HepG2 (cell line): ENCODE data around the gene DSCAM. TPM values are rescaled to one million over a fixed set of nuclear protein-coding genes. Genes with fewer than 3 reads are reported as not detected.

Experiments
- ATAC-seq: fragments of 200-7000 bp; cut with Tn5 transposase; 3 replicates; pipeline ENCODE4 v1.9.1; 2020; ENCODE audit warnings: mild to moderate bottlenecking, moderate library complexity
- BruUV-seq: library from RNA; stranded (reverse); fragments of 400-500 nt; replicated peaks from 2 replicates; lab custom pipeline; 2021; lab: Mats Ljungman, UMichigan
- CTCF ChIA-PET: fragments of 300-600 bp; formaldehyde crosslinking; extraction: SDS; loops from one replicate; lab custom pipeline; 2021; ENCODE audit warnings: low total read pairs, inconsistent platforms, low intra/inter-chr PET ratio; lab: Yijun Ruan, JAX
- POLR2A ChIA-PET: fragments of 350-600 bp; sonication (Branson Sonifier 250); formaldehyde crosslinking; loops from one replicate; lab custom pipeline; 2020; ENCODE audit warnings: antibody characterized with exemption, inconsistent platforms; lab: Yijun Ruan, JAX
- DNase-seq: peaks from one replicate; pipeline ENCODE4 v3.0.0-alpha.2; 2015; ENCODE audit warnings: low spot score
- FAIRE-seq: peaks from 3 replicates; lab custom pipeline; 2011; peaks lifted over from hg19 to GRCh38; lab: Jason Lieb, UNC
- H2AFZ ChIP-seq: one replicate; pipeline ENCODE4 v1.6.1; 2011; ENCODE audit warnings: low read length, inconsistent platforms
- H3K27ac ChIP-seq: fragments of 300-600 bp; 3 replicates; pipeline ENCODE4 v1.8.0; 2011; ENCODE audit warnings: mixed run types, mild to moderate bottlenecking, mixed read lengths, low read length, inconsistent platforms; ENCODE audit not compliant: insufficient read depth; ENCODE audit errors: extremely low read length
- H3K27me3 ChIP-seq, 2 experiments: fragments of 200-600 bp in 1 of 2; 2 replicates in 1 of 2; 3 replicates in 1 of 2; pipeline versions ENCODE4 v1.6.0 to v1.8.0; 2011; ENCODE audit warnings: low read length in 2 of 2, mild to moderate bottlenecking in 2 of 2, moderate library complexity in 2 of 2, inconsistent platforms in 1 of 2; ENCODE audit not compliant: insufficient read depth in 2 of 2, control insufficient read depth in 1 of 2
- H3K36me3 ChIP-seq, 2 experiments: fragments of 200-600 bp in 1 of 2; replicated peaks in 1 of 2; 2 replicates in 1 of 2; 3 replicates in 1 of 2; pipeline versions ENCODE4 v1.5.1 to v1.8.0; 2011; ENCODE audit warnings: low read length in 2 of 2, inconsistent platforms in 1 of 2; ENCODE audit not compliant: insufficient read depth in 2 of 2, control insufficient read depth in 1 of 2
- H3K4me1 ChIP-seq: 2 replicates; pipeline ENCODE4 v1.5.1; 2012; ENCODE audit warnings: low read length, inconsistent platforms; ENCODE audit not compliant: insufficient read depth
- H3K4me2 ChIP-seq: 2 replicates; pipeline ENCODE4 v1.6.0; 2011; ENCODE audit warnings: low read depth, low read length, inconsistent platforms
- H3K4me3 ChIP-seq, 3 experiments: fragments of 200-600 bp in 1 of 3; sonication (generic), shearing (Covaris generic) in 1 of 3; replicated peaks in 1 of 3; 2 replicates each; pipeline ENCODE4 v1.5.1; 2011 to 2016; ENCODE audit warnings: low read length in 3 of 3, inconsistent platforms in 2 of 3, low read depth in 2 of 3, mild to moderate bottlenecking in 2 of 3, control low read depth in 1 of 3, mixed read lengths in 1 of 3; ENCODE audit not compliant: insufficient read depth in 1 of 3
- H3K79me2 ChIP-seq: one replicate; pipeline ENCODE4 v1.6.1; 2011; ENCODE audit warnings: low read length, inconsistent platforms; ENCODE audit not compliant: insufficient read depth
- H3K9ac ChIP-seq: 2 replicates; pipeline ENCODE4 v1.6.0; 2011; ENCODE audit warnings: mild to moderate bottlenecking, low read depth, low read length, inconsistent platforms; ENCODE audit not compliant: insufficient read depth
- H3K9me3 ChIP-seq: 2 replicates; pipeline ENCODE4 v1.5.1; 2012; ENCODE audit warnings: mild to moderate bottlenecking, low read length
- H4K20me1 ChIP-seq: 2 replicates; pipeline ENCODE4 v1.6.0; 2011; ENCODE audit warnings: inconsistent platforms, mild to moderate bottlenecking, low read length, moderate library complexity; ENCODE audit not compliant: insufficient read depth
- FOSL2 ChIP-seq: sonication (generic); formaldehyde crosslinking; IDR thresholded peaks from 2 replicates; pipeline ENCODE4 v1.4.0; 2020; ENCODE audit warnings: missing genetic modification reagents
- MED13 ChIP-seq: sonication (generic); formaldehyde crosslinking; IDR thresholded peaks from 2 replicates; pipeline ENCODE4 v1.5.0; 2020; ENCODE audit warnings: missing genetic modification reagents
- NFATC3 ChIP-seq: sonication (generic); formaldehyde crosslinking; IDR thresholded peaks from 2 replicates; pipeline ENCODE4 v1.5.1; 2020; ENCODE audit warnings: mild to moderate bottlenecking, missing genetic modification reagents
- SALL1 ChIP-seq: sonication (generic); formaldehyde crosslinking; IDR thresholded peaks from 2 replicates; pipeline ENCODE4 v1.8.0; 2022; ENCODE audit warnings: mild to moderate bottlenecking, missing genetic modification reagents
- ZFX ChIP-seq: sonication (generic); formaldehyde crosslinking; IDR thresholded peaks from 2 replicates; pipeline ENCODE4 v1.4.0; 2020; ENCODE audit warnings: mild to moderate bottlenecking, low read depth, missing genetic modification reagents, moderate library complexity
- ZKSCAN8 ChIP-seq: IDR thresholded peaks from 2 replicates; pipeline ENCODE4 v1.6.1; 2016; ENCODE audit warnings: borderline replicate concordance, missing genetic modification reagents, missing compliant biosample characterization
- ZNF292 ChIP-seq: sonication (generic); formaldehyde crosslinking; IDR thresholded peaks from 2 replicates; pipeline ENCODE4 v1.8.1; 2022; ENCODE audit warnings: mild to moderate bottlenecking, low read depth, missing genetic modification reagents, borderline replicate concordance
- WGBS: methylation state at CpG from one replicate; pipeline ENCODE4 v1.1.6; 2017; ENCODE audit warnings: low lambda C conversion rate; 5-methylcytosine and 5-hydroxymethylcytosine counted together
- in situ Hi-C: cut with HindIII; loops from 2 replicates; pipeline ENCODE4 v1.10.0; 2017; ENCODE audit warnings: low pct_unique_long_range_greater_than_20kb; ENCODE audit not compliant: extremely low pct_ligation_motif_present
- intact Hi-C: fragments of 100-400 bp; cut with micrococcal nuclease; formaldehyde crosslinking; loops from one replicate; pipeline ENCODE4 v1.10.0; 2022; ENCODE audit not compliant: unreplicated experiment
- polyA plus RNA-seq, 8 experiments: library from polyadenylated mRNA; depleted of rRNA in 3 of 8; stranded (reverse) in 7 of 8; unstranded in 1 of 8; fragments of >200 nt; fragmentation: Illumina TruSeq in 4 of 8; extraction: Trizol in 4 of 8; gene quantifications; 2 replicates each; pipeline versions ENCODE4 v1.2.1 to v1.2.3, GENCODE V29; 2011 to 2016; ENCODE audit warnings: low read depth in 4 of 8, missing spikeins in 1 of 8, mixed read lengths in 1 of 8; ENCODE audit not compliant: insufficient read depth in 1 of 8
- total RNA-seq, 5 experiments: library from RNA; depleted of rRNA; stranded (reverse); fragments of >200 nt; fragmentation: Illumina TruSeq; extraction: Trizol; gene quantifications; 2 replicates each; pipeline ENCODE4 v1.2.3, GENCODE V29; 2016; ENCODE audit warnings: low read depth in 1 of 5
- TF ChIP-seq, protein P1 (sequence below): sonication (generic); IDR thresholded peaks from 2 replicates; pipeline ENCODE4 v1.6.1; 2016; ENCODE audit warnings: low read depth, borderline replicate concordance
- TF ChIP-seq, protein P2 (sequence below): sonication (generic); formaldehyde crosslinking; conservative IDR thresholded peaks from 2 replicates; pipeline ENCODE4 v1.4.0; 2020; ENCODE audit warnings: missing genetic modification reagents
- TF ChIP-seq, protein P3 (sequence below): IDR thresholded peaks from 2 replicates; pipeline ENCODE4 v1.6.1; 2018; ENCODE audit warnings: missing genetic modification reagents, mild to moderate bottlenecking, missing compliant biosample characterization

DSCAM gene
- total and polyA plus RNA-seq, 2 of the 13 experiments (the other 11 are each of a cell fraction or from before 2014, with no cell fraction given): not detected

DNA sequence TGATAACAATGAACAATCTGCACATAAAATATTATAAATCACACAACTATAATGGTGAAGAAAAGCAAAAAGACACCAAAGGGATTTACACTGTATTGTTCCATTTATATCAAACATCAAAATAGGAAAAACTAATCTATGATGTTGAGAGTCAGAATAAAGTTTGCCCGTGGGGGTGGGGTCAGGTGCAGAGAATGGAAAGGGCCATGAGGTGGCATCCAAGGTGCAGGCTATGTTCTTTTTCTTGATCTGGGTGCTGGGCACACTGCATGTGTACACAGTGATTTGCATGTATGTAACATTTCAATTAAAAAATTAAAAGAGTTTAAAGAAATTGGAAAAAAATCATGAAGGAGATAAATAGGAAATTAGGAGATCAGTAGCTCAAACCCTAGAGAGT is 127.3 kb downstream of the DSCAM start:
- peaks cover 97% of the 10 kb centered on the region for H3K9me3 ChIP-seq
- H3K4me3 ChIP-seq: no peak overlapping the region
- TF ChIP-seq MED13 (CRISPR knock-in tag) (no peak), FOSL2 (CRISPR knock-in tag) (no peak), ZNF292 (CRISPR knock-in tag) (no peak), ZKSCAN8 (CRISPR knock-in tag) (no peak), SALL1 (CRISPR knock-in tag) (no peak), ZFX (CRISPR knock-in tag) (no peak), NFATC3 (no peak)
- TF ChIP-seq, protein P1, sequence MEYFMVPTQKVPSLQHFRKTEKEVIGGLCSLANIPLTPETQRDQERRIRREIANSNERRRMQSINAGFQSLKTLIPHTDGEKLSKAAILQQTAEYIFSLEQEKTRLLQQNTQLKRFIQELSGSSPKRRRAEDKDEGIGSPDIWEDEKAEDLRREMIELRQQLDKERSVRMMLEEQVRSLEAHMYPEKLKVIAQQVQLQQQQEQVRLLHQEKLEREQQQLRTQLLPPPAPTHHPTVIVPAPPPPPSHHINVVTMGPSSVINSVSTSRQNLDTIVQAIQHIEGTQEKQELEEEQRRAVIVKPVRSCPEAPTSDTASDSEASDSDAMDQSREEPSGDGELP: no peak
- TF ChIP-seq, protein P2, sequence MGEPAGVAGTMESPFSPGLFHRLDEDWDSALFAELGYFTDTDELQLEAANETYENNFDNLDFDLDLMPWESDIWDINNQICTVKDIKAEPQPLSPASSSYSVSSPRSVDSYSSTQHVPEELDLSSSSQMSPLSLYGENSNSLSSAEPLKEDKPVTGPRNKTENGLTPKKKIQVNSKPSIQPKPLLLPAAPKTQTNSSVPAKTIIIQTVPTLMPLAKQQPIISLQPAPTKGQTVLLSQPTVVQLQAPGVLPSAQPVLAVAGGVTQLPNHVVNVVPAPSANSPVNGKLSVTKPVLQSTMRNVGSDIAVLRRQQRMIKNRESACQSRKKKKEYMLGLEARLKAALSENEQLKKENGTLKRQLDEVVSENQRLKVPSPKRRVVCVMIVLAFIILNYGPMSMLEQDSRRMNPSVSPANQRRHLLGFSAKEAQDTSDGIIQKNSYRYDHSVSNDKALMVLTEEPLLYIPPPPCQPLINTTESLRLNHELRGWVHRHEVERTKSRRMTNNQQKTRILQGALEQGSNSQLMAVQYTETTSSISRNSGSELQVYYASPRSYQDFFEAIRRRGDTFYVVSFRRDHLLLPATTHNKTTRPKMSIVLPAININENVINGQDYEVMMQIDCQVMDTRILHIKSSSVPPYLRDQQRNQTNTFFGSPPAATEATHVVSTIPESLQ (CRISPR knock-in tag): no peak
- TF ChIP-seq, protein P3, sequence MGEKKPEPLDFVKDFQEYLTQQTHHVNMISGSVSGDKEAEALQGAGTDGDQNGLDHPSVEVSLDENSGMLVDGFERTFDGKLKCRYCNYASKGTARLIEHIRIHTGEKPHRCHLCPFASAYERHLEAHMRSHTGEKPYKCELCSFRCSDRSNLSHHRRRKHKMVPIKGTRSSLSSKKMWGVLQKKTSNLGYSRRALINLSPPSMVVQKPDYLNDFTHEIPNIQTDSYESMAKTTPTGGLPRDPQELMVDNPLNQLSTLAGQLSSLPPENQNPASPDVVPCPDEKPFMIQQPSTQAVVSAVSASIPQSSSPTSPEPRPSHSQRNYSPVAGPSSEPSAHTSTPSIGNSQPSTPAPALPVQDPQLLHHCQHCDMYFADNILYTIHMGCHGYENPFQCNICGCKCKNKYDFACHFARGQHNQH (CRISPR knock-in tag): no peak
- FAIRE-seq (no peak), DNase-seq (no peak), ATAC-seq (no peak)
- H3K4me2 ChIP-seq: no peak overlapping the region
- WGBS: 0% methylated on average over 1 of the region's 1 CpG
- BruUV-seq: no TSS peak
- H3K36me3 ChIP-seq: no peaks in the 10 kb centered on the region
- H2AFZ ChIP-seq: no peak overlapping the region
- CTCF ChIA-PET: no interaction called here
- H3K27me3 ChIP-seq: no peaks in the 10 kb centered on the region; a peak in 1 of 5 replicates
- intact Hi-C loops (no loop called here), in situ Hi-C loops (no loop called here)
- no peaks in the 10 kb centered on the region for H3K79me2 ChIP-seq
- no peaks in the 10 kb centered on the region for H4K20me1 ChIP-seq
- H3K4me1 ChIP-seq: no peaks in the 10 kb centered on the region
- POLR2A ChIA-PET: no interaction called here
- no peak overlapping the region for H3K27ac ChIP-seq
- H3K9ac ChIP-seq: no peak overlapping the region
